Hematopoietic multipotent progenitor cell treated with erythropoietin and hydrocortisone succinate and interleukin-3 and kit ligand, for 6 days (in vitro differentiated cells): ENCODE measurements around the gene NPSR1.
"Not testable (repeated sequence)": the region's sequence is repeated elsewhere in the genome, so short reads cannot be mapped to it uniquely, and the experiment has no call there.

Experiments
- DNase-seq: peaks from one replicate; pipeline ENCODE4 v3.0.0-alpha.2; 2015

The NPSR1 gene

DNA sequence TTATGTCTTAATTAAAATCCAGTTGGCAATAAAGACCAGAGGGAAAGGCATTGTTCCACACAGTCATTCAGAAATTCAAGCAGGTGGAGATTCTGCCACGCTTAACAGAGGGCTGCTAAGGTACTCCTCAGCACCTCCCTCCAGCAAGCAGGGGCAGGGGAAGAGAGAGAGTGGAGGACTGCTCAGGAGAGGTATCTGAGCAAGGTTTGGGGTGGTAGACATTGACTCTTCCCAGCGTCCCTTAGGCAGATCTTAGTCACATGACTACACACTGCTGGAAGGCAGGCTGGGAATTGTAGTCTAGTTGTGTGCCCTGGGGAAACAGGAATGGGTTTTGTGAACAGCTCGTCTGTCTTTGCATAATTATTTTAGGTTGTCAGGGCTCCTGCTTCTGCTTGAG lies 181.6 kb downstream of the NPSR1 start:
- no peak for DNase-seq

GRCh38 chr7:34840176-34840785 lies 182.3 kb downstream of the NPSR1 start:
- DNase-seq: no peak

DNA sequence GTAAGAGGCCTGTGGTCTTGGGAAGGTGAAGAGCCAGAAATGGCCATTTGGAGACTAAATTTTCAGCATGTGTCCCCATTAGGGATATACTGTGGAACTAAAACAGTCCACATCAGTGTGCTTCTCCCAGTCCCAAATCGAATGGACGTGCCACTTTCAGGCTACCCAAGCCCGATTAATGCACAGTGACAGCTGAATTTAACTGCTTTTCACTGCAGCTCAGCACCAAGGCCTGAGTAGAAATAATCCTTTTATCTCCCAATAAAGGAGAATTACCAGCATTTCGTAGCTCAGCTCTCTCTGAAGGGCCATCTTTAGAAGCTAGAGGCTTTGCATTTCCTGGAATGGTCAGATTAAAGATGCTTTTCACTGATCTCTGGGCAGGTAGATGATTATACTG lies 183.3 kb downstream of the NPSR1 start:
- no peak for DNase-seq

GRCh38 chr7:34842782-34843181 lies 184.8 kb downstream of the NPSR1 start:
- DNase-seq: no peak

DNA sequence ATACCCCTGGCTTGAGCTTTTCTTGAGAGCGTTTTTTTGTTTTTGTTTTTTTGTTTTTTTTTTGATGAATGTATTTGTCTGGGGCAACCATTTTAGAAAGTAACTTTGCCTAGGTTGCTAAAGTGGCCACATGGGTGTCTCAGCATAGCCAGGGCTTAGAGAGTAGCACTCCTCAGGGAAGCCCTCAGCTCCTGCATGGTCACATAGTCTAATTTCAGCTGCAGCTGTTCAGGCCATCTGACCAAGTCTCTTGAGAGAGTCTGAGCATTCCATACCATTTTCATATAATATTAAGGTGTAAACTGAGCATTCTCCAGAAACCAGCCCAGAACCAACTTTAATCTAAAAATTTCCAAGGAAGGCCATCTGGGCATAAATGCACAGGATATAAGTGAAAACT lies 186.4 kb downstream of the NPSR1 start:
- no peak for DNase-seq

DNA sequence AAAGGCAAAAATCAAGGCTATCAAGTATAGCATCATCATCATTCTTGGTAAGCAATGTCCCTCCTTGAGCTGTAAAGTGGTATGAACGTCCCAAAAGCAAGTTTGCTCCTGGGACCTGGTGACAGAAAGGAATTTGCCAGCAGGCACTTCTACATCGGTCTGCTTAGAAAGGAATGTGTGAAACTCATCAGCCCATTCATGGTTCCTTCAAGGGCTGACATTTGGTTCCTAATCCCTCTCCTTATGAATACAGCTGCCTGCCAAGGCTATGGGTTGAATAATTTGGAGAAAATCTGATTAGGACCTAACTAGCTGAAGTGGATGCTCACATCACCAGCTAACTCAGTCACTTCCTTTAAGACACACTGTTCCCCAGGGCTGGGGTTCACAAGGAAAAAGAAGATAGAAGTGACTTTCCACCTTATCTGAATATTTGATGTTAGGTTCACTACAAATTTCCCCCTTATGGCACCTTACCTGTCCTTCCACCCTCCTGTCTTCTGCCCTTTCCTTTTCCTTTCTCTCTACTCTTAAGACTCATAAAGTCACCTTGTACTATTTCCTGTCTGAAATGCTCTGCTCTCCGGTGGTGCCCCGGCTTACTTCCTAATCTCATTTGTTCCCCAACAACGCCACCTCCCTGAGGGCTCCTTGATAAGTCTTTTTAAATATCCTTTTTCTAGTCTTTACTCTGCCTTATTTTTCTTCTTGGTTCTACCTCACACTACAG lies 187.1 kb downstream of the NPSR1 start:
- no peak for DNase-seq

GRCh38 chr7:34845666-34846361 lies 187.8 kb downstream of the NPSR1 start:
- no peak for DNase-seq

DNA sequence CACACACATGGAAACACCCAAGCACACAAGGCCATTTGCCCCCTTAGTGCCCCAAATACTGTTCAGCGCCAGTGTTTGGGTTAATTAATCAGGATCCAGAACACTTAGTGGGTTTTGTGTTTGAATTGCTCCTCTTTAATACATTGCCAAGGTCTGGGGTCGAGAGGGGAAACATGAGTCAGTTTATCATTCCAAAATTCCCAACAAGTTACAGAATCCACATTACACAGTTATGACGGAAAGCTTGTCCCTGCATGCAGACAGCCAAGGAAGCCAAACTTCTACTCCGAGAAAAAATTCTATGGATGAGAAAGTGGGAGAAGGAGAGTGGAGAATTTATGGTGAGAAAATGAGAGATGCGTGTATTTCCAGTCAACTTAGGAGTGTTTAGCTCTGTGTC lies 189.0 kb downstream of the NPSR1 start:
- no peak for DNase-seq

DNA sequence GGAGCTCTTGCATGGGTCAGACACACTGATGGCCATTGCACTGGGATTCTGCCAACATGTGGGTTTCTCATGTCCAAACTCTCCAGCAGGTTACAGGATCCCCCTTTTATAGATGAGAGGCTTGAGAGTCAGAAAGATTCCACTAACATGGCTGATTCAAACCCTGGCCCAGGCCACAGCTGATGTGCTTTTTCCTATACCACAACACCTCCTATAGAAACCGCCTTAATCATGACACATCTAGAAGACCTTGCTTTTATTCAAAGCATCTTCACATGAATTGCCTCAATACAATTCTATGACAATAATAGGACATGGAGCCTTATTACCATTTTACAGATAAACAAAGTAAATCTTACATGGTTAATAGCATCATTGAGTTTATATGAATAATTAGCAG lies 190.7 kb downstream of the NPSR1 start:
- no peak for DNase-seq

DNA sequence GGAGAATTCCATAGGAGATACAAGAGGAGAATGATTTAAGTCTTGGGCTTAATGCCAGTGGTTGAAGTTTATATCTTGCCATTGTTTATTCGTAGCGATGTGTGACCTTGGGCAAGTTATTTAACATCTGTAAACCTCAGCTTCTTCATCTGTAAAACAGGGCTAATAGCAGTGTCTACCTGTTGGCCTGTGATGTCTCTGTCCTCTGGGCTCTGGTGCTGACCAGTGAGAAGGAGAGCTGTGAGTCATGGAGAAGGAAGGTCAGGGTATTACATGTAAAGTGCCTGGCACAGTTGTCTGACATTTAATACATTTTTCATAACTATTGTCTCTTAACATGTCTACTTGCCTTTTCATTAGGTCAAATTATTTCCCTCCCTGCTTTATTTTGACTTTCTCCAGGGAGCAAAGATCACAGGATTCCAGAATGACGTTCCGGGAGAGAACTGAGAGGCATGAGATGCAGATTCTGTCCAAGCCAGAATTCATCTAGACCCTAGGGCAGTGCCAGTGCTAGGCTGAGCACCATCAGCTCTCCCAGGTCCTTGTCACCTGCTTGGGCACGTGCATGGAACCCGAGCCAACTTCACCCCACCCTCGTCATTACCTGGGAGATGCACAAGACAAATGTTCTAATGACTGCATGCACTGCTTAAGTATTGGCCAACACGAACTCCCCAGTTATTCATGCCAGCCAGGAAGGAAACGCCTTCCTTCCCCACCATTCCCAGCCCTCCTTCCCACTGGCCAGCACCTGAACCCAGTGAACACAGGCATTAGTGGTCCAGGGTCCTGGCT lies 191.3 kb downstream of the NPSR1 start:
- DNase-seq: no peak

- no peak for DNase-seq
Observed at GRCh38 chr7:34849986-34850385, 192.0 kb downstream of the NPSR1 start.

GRCh38 chr7:34850681-34851080 lies 192.7 kb downstream of the NPSR1 start:
- DNase-seq: no peak

DNA sequence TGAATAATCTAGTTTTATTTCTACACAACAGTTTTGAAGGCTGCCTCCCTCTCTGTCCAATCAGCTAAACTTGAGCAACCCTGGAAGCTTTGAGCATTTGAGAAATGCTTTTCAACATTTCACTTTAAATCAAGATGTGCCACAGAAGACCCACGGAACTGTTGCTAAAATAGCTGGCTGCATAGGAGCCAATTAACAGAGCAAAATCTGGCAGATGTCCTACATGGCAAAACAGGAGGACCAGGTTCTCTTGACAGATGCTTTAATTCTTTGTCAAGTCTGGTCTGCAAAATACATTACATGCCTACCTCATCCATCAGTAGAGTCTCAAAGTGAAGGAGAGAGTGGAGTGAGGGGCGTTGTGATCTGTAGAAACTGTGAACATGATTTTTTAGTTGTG lies 193.4 kb downstream of the NPSR1 start:
- no peak for DNase-seq

DNA sequence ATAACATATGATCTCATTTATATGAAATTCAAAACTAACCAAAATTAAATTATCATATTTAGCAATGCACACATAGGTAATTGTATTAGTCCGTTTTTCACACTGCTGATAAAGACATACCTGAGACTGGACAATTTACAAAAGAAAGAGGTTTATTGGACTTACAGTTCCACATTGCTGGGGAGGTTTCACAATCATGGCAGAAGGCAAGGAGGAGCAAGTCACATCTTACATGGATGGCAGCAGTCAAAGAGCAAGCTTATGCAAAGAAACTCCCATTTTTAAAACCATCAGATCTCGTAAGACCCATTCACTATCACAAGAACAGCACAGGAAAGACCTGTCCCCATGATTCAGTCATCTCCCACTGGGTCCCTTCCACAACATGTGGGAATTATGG lies 200.4 kb downstream of the NPSR1 start:
- DNase-seq: not testable (repeated sequence)

DNA sequence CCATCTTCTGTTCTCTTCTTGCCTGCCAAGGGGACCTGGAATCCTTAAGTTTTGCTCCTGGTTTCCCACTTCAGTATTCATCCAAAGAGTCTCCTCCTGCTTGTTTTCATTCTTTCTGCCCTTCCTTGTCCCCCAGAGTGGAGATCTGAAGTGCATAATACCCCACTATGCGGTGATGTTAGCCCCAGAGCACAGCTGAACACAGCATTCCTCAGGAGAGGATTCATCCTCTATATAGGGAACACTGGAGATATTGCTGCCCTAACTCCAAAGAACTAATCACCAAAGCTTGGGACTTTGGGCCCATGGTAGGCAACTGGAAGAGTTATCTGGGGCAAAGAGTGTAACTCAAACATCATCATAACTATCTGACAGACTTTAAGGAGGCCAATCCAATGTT lies 201.3 kb downstream of the NPSR1 start:
- DNase-seq: not testable (repeated sequence)

DNA sequence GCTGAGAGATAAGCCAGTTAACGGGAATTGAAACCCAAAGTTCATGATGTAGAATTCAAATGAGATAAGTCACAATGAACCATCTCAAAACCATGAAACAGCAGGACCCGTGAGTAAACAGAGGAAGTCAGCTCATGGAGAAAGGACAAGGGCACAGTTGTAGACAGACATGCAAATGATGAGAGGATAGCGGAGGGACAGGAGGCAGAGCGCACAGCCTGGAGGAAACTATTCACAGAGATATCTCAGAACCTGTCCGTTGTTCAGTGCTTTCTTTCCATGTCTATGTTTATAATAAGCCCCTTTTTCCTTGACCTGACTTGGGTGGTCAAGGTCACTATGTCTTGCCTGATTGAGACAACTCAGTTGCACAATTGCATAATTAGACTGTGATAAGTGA lies 208.2 kb downstream of the NPSR1 start:
- not testable (repeated sequence) for DNase-seq

- DNase-seq: not testable (repeated sequence)
Observed at GRCh38 chr7:34867341-34867740, 209.3 kb downstream of the NPSR1 start.

GRCh38 chr7:34868602-34869001 lies 210.6 kb downstream of the NPSR1 start:
- DNase-seq: not testable (repeated sequence)

- no peak for DNase-seq
Observed at GRCh38 chr7:34869057-34869456, 211.0 kb downstream of the NPSR1 start.

DNA sequence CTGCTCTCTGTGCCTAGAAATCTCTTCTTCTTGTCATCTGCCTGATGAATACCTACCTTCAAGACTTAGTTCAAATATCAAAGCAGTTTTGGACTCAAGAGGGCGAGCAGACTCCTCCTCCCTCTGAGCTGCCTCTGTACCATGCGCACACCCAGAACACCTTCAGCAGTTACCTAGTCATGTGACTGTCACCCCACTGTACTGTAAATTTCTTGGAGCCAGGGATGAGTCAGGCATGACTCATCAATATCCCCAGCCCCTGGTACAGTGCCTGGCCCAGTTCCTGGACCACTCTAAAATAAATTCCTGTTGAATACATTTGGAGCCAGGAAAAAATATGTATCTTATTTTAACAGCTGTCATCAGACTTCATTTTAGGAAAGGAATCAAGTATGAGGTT lies 212.0 kb downstream of the NPSR1 start:
- DNase-seq: not testable (repeated sequence)

GRCh38 chr7:34874329-34874728 lies 216.3 kb downstream of the NPSR1 start:
- DNase-seq: not testable (repeated sequence)

- DNase-seq: no peak
Observed at GRCh38 chr7:34875481-34875880, 217.5 kb downstream of the NPSR1 start.
